ENCODE data around the gene ADD3. TPM values are rescaled to one million over a fixed set of nuclear protein-coding genes. Genes with fewer than 3 reads are reported as not detected.

The ADD3 gene
- total RNA-seq, 1 experiment from 2014 or later: 86.7 TPM

GRCh38 chr10:109987452-109988211 is 20.2 kb upstream of the ADD3 start (continued):
- no peak for TF ChIP-seq SP1 (CRISPR knock-in tag; conservative IDR thresholded peaks at IDR 0.05)
- TF ChIP-seq NFE2L1 (CRISPR knock-in tag; IDR thresholded peaks at IDR 0.05): no peak
- no peak for TF ChIP-seq CBFB (CRISPR knock-in tag; IDR thresholded peaks at IDR 0.05; ENCODE audit: low read depth)
- TF ChIP-seq ZNF138 (CRISPR knock-in tag; conservative IDR thresholded peaks at IDR 0.05): no peak

GRCh38 chr10:109988212-109988596 is 19.6 kb upstream of the ADD3 start:
- H3K4me3 Mint-ChIP-seq: no peak overlapping the region
- H3K27me3 Mint-ChIP-seq (ENCODE audit: low read depth): no peaks in the 10 kb centered on the region
- ChIA-PET POLR2A (interaction anchor here (0.9 kb wide), 1 partner anchor 24 kb away, joined by 4 read pairs; no protein-coding TSS in a partner anchor), CTCF (interaction anchor here (0.6 to 3.0 kb wide), 3 partner anchors 9 to 104 kb away, joined by 3 to 35 read pairs (median 16); partner anchors contain the start of gene ADD3)
- no peak overlapping the region for H3K27ac Mint-ChIP-seq
- DNase-seq (ENCODE audit: low spot score) (no peak), ATAC-seq (no peak)
- peaks cover 5% of the 10 kb centered on the region; the same call in 1 of the 2 replicates for H3K4me1 Mint-ChIP-seq
- TF ChIP-seq NFYB (CRISPR knock-in tag; conservative IDR thresholded peaks at IDR 0.05; ENCODE audit: low read depth) (no peak), E2F5 (CRISPR knock-in tag; IDR thresholded peaks at IDR 0.05) (no peak), ZNF281 (CRISPR knock-in tag; IDR thresholded peaks at IDR 0.05) (no peak), FOXJ3 (CRISPR knock-in tag; IDR thresholded peaks at IDR 0.05; ENCODE audit: borderline replicate concordance) (no peak), E2F4 (CRISPR knock-in tag; IDR thresholded peaks at IDR 0.05; ENCODE audit: borderline replicate concordance, low read depth) (no peak), EMX1 (CRISPR knock-in tag; IDR thresholded peaks at IDR 0.05) (no peak)
- H3K36me3 Mint-ChIP-seq: peaks cover 6% of the 10 kb centered on the region
- H3K9me3 Mint-ChIP-seq: peaks cover 12% of the 10 kb centered on the region

GRCh38 chr10:109991266-109991855 is 16.4 kb upstream of the ADD3 start:
- no peaks in the 10 kb centered on the region for H3K27me3 Mint-ChIP-seq (ENCODE audit: low read depth)
- POLR2A ChIA-PET: interaction anchor here (1.0 kb wide), 1 partner anchor 31 kb away, joined by 11 read pairs; no protein-coding TSS in a partner anchor
- TF ChIP-seq USF2 (CRISPR knock-in tag; IDR thresholded peaks at IDR 0.05) (no peak), ERG (CRISPR knock-in tag; IDR thresholded peaks at IDR 0.05) (no peak), E2F4 (CRISPR knock-in tag; IDR thresholded peaks at IDR 0.05; ENCODE audit: borderline replicate concordance, low read depth) (no peak), OVOL2 (CRISPR knock-in tag; IDR thresholded peaks at IDR 0.05; ENCODE audit: borderline replicate concordance) (no peak), AR (CRISPR knock-in tag; IDR thresholded peaks at IDR 0.05) (no peak), TEAD4 (CRISPR knock-in tag; IDR thresholded peaks at IDR 0.05) (no peak), ZNF423 (CRISPR knock-in tag; IDR thresholded peaks at IDR 0.05) (no peak), TEAD1 (CRISPR knock-in tag; IDR thresholded peaks at IDR 0.05) (no peak)
- peaks cover under 1% of the 10 kb centered on the region for H3K9me3 Mint-ChIP-seq
- peaks cover 7% of the 10 kb centered on the region for H3K4me1 Mint-ChIP-seq
- H3K36me3 Mint-ChIP-seq: no peaks in the 10 kb centered on the region
- H3K4me3 Mint-ChIP-seq: no peak overlapping the region
- DNase-seq (ENCODE audit: low spot score) (no peak), ATAC-seq (no peak)
- CTCF ChIA-PET: interaction anchor here (0.6 to 2.0 kb wide), 5 partner anchors 13 to 127 kb away, joined by 3 to 8 read pairs (median 5); no protein-coding TSS in a partner anchor
- H3K27ac Mint-ChIP-seq: no peak overlapping the region

Data from WTC11 (cell line).